ENCODE results near the gene TEAD4.

Gene TEAD4

DNA sequence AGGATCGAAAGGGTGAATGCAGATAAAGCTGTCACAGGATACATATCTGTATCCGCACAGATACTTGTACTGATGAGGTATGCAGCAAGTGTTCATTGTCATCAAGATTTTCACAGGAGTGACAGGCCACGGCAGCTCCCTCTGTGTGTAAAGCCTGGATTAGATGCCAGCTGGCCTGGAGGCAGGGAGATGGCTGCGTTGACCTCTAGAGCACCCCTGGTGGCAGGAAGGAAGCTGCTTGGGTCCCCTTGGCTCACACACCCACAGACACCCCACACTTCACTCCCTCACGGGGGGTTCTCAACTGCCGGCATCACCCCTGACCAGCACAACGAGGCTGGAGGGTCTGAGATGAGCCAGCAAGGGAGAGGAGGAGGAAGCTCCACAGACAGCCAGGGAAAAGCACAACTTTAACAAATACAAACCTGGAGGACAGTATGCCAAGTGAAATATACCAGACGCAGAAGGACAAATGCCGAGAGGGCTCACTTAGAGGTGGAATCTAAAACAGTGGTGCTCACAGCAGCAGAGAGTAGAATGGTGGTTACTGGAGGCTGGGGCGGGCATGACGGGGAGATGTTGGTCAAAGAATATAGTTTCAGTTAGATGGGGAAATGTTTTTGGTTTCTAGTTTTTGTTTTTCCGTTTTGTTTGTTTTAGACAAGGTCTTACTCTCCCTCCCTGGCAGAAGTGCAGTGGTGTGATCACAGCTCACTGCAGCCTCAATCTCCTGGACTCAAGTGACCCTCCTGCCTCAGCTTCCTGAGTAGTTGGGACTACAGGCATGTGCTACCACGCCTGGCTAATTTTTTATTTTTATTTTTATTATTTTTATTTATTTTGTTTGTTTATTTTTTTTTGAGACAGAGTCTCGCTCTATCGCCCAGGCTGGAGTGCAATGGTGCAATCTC lies 45.7 kb downstream of the TEAD4 start:
- no peak for DNase-seq (ENCODE audit: low read depth)
- TF ChIP-seq, protein P1, sequence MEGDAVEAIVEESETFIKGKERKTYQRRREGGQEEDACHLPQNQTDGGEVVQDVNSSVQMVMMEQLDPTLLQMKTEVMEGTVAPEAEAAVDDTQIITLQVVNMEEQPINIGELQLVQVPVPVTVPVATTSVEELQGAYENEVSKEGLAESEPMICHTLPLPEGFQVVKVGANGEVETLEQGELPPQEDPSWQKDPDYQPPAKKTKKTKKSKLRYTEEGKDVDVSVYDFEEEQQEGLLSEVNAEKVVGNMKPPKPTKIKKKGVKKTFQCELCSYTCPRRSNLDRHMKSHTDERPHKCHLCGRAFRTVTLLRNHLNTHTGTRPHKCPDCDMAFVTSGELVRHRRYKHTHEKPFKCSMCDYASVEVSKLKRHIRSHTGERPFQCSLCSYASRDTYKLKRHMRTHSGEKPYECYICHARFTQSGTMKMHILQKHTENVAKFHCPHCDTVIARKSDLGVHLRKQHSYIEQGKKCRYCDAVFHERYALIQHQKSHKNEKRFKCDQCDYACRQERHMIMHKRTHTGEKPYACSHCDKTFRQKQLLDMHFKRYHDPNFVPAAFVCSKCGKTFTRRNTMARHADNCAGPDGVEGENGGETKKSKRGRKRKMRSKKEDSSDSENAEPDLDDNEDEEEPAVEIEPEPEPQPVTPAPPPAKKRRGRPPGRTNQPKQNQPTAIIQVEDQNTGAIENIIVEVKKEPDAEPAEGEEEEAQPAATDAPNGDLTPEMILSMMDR (conservative IDR thresholded peaks at IDR 0.05; ENCODE audit: control insufficient read depth, insufficient read depth, low read depth, low read length): peak; percentile 14

GRCh38 chr12:3005736-3006135 lies 46.5 kb downstream of the TEAD4 start:
- TF ChIP-seq, protein P1 (conservative IDR thresholded peaks at IDR 0.05; ENCODE audit: control insufficient read depth, insufficient read depth, low read depth, low read length): no peak
- DNase-seq (ENCODE audit: low read depth): no peak
- no peak overlapping the region for H3K4me3 ChIP-seq (ENCODE audit: control insufficient read depth, low read depth, low read length)

More for the DNA sequence above, 45.7 kb downstream of the TEAD4 start:
- no peak overlapping the region for H3K4me3 ChIP-seq (ENCODE audit: control insufficient read depth, low read depth, low read length)

DNA sequence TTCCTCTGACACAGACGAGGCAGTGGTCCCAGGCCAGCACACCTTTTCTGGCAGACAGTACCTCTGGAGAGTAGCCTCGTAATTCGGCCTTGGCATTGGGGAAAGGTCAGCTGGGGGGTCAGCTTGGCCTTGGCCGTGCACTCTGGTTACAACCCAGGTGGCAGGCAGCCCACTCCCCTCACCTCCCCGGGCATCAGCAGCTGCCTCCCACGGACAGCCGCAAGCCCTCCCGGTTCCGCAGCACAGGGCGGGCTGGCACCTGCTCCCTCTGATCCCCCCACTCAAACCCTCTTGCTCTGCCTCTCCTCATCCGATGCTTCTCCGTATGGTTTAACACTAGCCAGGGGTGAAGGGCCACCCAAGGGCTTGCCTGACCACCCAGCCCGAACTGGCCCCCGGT lies 50.6 kb downstream of the TEAD4 start:
- TF ChIP-seq, protein P1 (conservative IDR thresholded peaks at IDR 0.05; ENCODE audit: control insufficient read depth, insufficient read depth, low read depth, low read length): no peak
- no peak overlapping the region for H3K4me3 ChIP-seq (ENCODE audit: control insufficient read depth, low read depth, low read length)
- DNase-seq (ENCODE audit: low read depth): no peak

- TF ChIP-seq, protein P1 (conservative IDR thresholded peaks at IDR 0.05; ENCODE audit: control insufficient read depth, insufficient read depth, low read depth, low read length): no peak
- no peak for DNase-seq (ENCODE audit: low read depth)
- H3K4me3 ChIP-seq (ENCODE audit: control insufficient read depth, low read depth, low read length): no peak overlapping the region
Measured at GRCh38 chr12:3010214-3010930, 51.2 kb downstream of the TEAD4 start.

DNA sequence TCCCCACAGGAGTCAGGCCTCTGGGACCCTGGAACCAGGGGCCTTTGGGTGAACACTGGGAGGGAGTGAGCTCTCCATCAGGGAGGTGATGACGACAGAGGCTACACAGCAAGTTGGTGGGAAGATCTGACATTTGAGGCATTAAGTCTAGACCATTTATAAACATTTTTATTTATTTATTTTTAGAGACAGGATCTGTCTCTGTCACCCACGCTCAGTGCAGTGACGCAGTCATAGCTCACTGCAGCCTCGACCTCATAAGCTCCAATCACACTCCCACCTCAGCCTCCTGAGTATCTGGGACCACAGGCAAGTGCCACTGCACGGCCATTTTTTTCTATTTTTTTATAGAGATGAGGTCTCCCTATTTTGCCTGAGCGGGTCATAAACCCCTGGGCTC lies 53.6 kb downstream of the TEAD4 start:
- DNase-seq (ENCODE audit: low read depth): no peak
- TF ChIP-seq, protein P1 (conservative IDR thresholded peaks at IDR 0.05; ENCODE audit: control insufficient read depth, insufficient read depth, low read depth, low read length): no peak
- no peak overlapping the region for H3K4me3 ChIP-seq (ENCODE audit: control insufficient read depth, low read depth, low read length)

- H3K4me3 ChIP-seq (ENCODE audit: control insufficient read depth, low read depth, low read length): no peak overlapping the region
- TF ChIP-seq, protein P1 (conservative IDR thresholded peaks at IDR 0.05; ENCODE audit: control insufficient read depth, insufficient read depth, low read depth, low read length): no peak
- DNase-seq (ENCODE audit: low read depth): no peak
Measured at GRCh38 chr12:3014641-3015040, 55.4 kb downstream of the TEAD4 start.
